GM18909 (cell line): ENCODE measurements around the gene GUCD1.

Experiments used
- ATAC-seq: cut with Tn5 transposase; IDR thresholded peaks from one replicate; pipeline ENCODE4 v1.9.1; 2021; ENCODE audit warnings: mild to moderate bottlenecking; ENCODE audit not compliant: unreplicated experiment, poor library complexity

GUCD1 gene

DNA sequence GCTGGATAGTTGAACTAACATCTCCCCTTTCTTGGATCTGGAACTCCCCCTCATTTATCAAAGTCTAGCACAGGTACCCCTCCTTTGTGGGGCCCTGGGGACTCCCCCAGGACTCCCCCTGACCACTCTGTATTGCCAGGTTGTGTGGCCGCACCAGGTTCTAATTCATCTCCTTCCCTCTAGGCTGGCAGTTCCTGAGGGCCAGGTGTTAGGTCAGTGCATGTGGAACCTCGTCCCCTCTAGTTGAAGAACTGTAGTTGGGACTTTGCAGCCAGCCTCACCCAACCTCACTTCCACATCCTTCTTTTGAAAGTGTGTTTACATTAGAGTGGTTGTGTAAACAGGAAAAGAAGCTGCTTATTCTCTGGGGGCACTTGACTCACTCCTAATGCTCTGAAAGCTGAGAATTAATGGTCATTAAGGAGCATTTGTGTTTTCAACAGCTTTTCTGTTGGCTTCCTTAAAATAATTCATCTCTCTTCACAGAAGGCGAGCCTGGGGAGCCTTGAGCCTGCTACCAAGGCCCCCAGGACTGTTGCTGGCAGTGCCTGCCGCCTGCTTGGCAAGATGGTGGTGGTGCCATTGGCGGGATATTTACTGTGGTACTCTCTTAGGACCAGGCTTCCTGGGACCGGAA lies 48.0 kb downstream of the GUCD1 start:
- no peak for ATAC-seq

DNA sequence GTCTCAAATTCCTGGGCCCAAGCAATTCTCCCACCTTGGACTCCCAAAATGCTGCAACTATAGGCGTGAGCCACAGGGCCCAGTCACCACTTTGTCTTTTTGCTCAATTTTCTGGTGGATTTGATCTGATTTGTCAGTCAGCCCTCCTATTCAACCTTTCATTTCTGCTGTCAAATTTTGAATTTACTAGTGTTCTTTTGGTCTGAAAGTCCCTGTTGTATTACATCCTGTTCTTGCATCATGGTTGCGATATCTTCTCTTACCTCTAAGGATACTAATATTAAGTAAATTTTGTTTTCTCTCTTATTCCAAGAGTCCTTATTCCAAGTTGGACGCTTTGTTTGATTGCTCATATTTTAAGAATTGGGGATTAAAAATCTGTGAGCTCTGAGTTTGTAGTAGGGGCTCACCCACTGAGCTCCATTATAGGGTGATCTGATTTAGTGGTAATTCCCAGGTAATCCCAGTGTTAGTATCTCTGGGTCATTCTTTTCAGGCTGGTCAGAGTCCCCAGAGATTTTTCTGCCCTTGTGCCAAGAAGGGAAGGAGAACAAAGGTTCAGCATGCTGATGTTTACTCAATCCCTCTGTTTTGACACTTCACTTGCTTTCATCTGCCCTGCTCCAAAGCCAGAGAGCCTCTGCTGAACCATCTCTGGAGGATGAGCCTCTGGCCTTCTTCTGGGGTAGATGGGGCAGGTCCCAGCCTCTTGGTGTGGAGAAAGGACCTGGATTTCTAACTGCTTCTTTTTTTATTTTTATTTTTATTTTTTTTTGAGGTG lies 49.8 kb downstream of the GUCD1 start:
- ATAC-seq, result no peak

DNA sequence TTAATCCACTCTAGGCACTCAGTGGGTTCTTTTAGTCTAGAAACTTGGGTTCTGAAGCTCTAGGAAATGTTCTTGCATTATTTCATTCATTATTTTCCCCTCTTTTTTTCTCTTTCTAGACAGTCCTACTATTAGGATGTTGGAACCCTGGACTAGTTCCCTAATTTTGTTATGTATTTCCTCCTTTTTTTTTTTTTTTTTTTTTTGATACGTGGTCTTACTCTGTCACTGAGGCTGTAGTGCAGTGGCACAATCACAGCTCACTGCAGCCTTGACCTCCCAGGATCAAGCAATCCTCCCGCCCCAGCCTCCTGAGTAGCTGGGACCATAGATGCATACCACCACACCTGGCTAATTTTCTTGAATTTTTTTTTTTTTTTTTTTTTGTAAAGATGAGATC lies 50.4 kb downstream of the GUCD1 start:
- no peak for ATAC-seq

DNA sequence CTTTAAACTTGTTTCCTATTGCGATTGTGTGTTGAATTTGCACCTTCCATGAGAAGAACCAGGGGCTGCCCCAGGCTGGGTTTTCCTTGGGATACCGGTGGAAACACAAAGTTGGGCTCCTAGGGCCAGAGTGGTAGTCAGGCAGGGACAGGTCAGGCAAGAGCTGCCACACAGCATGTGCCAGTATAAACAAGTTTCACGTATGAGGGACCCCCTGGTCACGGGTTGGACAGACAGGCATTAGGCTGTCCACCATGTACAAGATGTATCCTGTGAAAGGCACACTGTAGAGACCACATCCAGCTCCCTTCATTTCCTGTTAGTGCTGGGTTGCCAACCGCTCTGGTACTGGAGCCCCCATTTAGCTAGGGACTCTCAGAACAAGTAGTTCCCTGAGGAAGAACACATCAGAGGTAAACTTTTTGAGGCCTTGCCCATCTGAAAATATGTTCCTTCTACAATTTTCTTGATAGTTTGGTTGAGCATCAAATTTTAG lies 51.0 kb downstream of the GUCD1 start:
- no peak for ATAC-seq

DNA sequence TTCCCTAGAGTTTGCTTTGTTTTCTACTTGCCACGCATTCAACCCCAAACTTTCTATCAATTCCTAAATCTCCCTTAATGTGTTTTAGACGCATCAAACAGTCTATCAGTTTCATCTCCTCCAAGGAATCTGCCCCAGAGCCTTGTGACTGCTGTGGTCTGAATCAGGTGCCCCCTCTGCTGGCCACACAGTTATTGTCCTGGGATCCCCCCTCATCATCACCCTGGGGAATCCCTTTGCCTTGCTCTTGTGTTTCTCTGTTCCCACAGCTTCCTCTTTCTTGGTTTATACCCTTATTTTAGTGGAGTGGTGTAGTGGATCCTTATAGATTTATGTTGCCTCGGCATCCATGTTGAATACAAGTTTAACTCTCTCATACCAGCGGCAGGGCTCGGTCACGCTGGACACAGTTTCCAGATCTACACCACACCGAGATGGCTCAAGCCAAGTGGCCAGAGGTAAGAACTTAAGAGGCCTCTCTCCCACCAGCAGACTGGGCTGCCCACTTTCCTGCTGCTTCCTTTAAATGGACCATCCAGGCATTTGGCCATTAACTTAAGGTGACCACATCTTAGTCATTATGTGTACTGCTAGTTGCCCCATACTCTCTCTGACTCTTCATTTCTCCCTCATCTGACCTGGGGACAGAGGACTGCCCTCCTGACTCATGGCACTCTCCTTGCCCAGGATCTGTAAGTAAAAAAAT lies 51.6 kb downstream of the GUCD1 start:
- no peak for ATAC-seq

- no peak for ATAC-seq
Measured at GRCh38 chr22:24502541-24502940, 52.4 kb downstream of the GUCD1 start.

- no peak for ATAC-seq
Measured at GRCh38 chr22:24502034-24502433, 52.9 kb downstream of the GUCD1 start.

DNA sequence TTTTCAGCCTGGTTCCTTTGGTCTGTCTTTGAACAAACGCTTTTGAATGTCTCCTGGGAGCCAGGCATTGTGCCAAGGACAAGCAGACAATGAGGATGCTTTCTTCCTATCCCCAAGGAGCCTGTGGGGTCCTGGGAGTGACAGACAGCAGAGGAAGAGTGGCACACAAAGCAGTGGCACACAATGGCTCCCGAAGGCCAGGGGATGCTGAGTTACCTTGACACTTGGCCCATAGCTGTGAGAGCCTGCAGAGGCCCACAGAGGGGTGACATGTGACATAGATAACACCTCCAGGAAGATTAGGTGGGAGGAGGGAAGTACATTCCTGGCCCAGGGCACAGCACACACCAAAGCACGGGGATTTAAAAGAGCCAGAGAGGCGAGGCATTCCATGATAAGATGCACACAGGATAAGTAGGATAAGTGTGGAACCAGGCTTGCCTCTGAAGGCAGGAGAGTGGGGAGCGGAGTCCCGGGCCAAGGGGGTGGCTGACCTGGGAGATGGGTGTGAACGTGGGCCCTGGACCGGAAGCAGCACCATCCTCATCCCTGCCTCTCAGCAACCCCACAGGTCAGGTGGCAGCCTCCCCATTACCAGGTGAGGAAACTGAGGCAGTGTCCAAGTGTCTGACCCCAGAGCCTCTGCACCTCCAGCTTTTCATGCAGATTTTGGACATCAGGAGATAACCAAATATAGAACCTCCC lies 53.5 kb downstream of the GUCD1 start:
- ATAC-seq, result no peak

DNA sequence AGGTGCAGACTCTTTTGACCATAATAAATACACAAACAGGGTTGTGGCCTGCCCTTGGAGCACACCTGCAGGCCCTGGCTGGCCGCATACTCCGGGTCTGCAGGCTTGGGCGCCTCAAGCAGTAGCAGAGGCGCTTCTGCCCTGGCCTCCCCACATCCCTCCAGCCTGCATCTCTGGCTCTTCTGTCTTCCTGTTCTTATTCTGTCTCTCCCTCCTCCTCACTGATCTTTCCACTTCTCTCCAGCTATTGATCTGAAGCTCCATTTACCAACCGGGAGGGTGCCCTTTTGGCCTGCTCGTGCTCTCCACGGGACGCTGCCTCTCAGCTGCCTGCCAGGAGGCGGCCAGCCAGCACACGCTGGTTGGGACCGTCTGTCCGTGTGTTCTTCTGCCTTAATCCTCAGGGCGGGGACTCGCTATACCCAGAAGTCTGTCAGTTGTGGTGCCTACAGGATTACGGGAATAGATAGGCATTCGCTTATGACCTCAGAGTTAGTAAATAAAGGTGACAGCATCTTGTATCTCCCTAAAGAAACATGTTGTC lies 54.6 kb downstream of the GUCD1 start:
- ATAC-seq, result no peak

DNA sequence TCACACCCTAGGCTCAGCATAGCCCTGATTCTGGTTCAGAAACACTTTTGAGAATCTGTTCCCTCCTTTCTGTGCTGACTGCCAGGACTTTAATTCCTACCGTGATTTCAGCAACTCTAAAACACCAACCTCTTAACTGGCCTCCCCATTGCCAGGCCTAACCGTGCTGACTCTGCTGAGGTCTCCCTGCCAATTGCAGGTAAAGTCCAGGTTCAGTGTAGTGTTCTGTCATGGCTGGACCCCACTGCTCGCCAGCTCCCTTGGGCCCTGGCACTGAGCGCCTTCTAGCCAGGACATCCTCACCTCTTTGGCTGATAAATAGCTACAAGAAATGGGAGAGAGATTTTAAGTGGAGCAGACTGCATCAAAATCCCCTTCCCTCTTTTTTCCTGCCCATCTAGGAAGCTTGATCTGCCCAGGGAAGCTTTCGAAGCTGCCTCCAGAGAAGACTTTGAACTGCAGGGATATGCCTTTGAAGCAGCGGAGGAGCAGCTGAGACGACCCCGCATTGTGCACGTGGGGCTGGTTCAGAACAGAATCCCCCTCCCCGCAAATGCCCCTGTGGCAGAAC lies 55.1 kb downstream of the GUCD1 start:
- ATAC-seq, result no peak

- ATAC-seq, result no peak
Measured at GRCh38 chr22:24498824-24499223, 56.1 kb downstream of the GUCD1 start.

DNA sequence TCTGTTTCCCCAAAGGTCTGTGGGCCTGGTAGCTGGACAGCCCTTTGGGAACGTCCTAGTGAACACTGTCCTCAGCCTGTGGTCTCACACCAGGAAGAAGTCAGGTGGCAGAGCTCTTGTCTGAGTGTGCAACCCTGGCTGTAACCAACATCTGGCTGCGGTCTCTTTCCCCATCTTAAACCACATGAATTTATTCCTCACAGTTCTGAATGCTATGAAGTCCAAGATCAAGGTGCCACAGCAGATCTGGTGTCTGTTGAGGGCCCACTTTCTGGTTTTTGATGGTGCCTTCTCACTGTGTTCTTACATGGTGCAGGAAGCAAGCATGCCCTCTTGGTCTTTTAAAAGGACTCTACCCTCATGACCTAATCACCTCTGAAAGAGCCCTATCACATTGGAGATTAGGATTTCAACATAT lies 57.1 kb downstream of the GUCD1 start:
- ATAC-seq, result no peak

DNA sequence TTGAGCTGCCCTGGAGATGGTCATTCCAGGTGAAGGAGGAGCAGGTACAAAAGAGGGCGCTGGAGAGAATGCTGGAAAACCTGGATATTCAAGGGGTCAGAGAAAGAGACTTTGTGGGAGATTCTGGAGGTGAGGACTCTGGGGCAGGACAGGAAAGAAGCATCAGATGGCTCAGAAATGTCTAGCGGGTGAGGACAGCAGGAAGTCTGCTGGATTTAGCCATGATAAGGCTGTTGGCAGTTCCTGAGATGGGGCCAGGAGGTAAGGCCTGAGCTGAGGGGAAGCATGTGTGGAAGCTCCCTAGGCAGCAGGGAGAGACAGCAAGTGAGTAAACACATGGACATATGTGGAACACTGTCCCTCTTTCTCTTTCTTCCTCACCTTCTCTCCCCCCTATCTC lies 58.3 kb downstream of the GUCD1 start:
- ATAC-seq, result no peak

GRCh38 chr22:24496234-24496633 lies 58.7 kb downstream of the GUCD1 start:
- ATAC-seq, result no peak

DNA sequence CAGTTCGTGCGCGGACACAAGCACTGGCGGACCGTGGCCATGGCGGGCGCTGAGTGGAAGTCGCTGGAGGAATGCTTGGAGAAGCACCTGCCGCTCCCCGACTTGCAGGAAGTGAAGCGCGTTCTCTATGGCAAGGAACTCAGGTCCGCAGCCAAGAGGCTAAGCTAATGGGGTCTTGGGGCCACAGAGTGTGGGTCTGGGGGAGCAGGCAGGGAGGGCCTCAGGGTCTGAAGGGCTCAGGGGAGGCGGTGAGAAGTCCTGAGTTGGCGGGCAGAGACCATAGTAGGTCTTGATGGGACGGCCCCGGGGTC lies 59.6 kb downstream of the GUCD1 start:
- ATAC-seq, result no peak

GRCh38 chr22:24494528-24495364 lies 60.2 kb downstream of the GUCD1 start, which contains the start of gene UPB1:
Gene UPB1, plus strand, starts transcription at chr22:24495332. Its CDS starts 72 bp downstream, at chr22:24495404.
- no peak for ATAC-seq

- ATAC-seq, result no peak
Measured at GRCh38 chr22:24494167-24494527, 60.8 kb downstream of the GUCD1 start.

GRCh38 chr22:24492391-24492790 lies 62.5 kb downstream of the GUCD1 start:
- no peak for ATAC-seq
